ENCODE measurements around the gene TP53INP2.

Gene TP53INP2

GRCh38 chr20:34732523-34732922 lies 28.4 kb downstream of the TP53INP2 start:
- Histone ChIP-seq H3K4me3 (replicated peaks; ENCODE audit: low read depth, low read length) (no peak overlapping the region), H3K27me3 (replicated peaks; ENCODE audit: control insufficient read depth, insufficient read depth, low read length) (no peaks in the 10 kb centered on the region), H3K36me3 (ENCODE audit: control insufficient read depth, insufficient read depth, low read length) (peaks cover 1% of the 10 kb centered on the region)
- no peak for DNase-seq (ENCODE audit: extremely low read depth, insufficient read length)
- TF ChIP-seq, protein P1, sequence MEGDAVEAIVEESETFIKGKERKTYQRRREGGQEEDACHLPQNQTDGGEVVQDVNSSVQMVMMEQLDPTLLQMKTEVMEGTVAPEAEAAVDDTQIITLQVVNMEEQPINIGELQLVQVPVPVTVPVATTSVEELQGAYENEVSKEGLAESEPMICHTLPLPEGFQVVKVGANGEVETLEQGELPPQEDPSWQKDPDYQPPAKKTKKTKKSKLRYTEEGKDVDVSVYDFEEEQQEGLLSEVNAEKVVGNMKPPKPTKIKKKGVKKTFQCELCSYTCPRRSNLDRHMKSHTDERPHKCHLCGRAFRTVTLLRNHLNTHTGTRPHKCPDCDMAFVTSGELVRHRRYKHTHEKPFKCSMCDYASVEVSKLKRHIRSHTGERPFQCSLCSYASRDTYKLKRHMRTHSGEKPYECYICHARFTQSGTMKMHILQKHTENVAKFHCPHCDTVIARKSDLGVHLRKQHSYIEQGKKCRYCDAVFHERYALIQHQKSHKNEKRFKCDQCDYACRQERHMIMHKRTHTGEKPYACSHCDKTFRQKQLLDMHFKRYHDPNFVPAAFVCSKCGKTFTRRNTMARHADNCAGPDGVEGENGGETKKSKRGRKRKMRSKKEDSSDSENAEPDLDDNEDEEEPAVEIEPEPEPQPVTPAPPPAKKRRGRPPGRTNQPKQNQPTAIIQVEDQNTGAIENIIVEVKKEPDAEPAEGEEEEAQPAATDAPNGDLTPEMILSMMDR (IDR thresholded peaks at IDR 0.05; ENCODE audit: insufficient read depth, low read length, poor library complexity, severe bottlenecking) = no peak

DNA sequence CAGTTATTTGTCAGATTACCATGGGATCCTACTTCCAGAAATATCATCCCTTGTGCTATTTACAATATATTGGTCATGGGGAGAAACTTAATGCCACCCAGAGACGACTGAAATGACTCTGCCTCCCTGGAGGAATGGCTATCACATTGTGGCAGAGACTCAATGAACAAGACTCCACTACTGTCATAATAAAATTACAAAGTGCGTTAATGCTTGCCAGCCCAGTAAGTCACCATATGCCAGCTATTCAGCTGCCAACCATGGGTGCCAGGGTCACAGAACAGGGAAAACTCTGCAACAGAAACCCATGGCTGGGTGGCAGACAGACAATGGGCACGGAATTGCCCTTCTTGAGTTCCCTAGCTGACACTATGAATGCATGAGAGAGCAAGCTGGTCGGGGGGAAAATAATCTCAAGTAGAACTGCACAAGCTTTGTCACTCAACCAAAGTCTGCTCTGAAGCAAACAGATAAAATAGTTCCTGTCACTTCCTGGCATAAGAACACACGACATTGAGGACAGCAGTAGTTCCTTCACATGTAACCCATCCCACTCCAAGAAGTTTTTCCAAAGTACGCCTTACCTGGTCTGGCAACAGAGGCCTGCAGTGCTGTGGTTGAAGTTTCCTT lies 32.1 kb downstream of the TP53INP2 start:
- TF ChIP-seq, protein P1 (IDR thresholded peaks at IDR 0.05; ENCODE audit: insufficient read depth, low read length, poor library complexity, severe bottlenecking) = no peak
- no peaks in the 10 kb centered on the region for H3K27me3 ChIP-seq (replicated peaks; ENCODE audit: control insufficient read depth, insufficient read depth, low read length)
- no peak for DNase-seq (ENCODE audit: extremely low read depth, insufficient read length)
- H3K4me3 ChIP-seq (replicated peaks; ENCODE audit: low read depth, low read length) = no peak overlapping the region
- H3K36me3 ChIP-seq (ENCODE audit: control insufficient read depth, insufficient read depth, low read length) = peaks cover 1% of the 10 kb centered on the region

DNA sequence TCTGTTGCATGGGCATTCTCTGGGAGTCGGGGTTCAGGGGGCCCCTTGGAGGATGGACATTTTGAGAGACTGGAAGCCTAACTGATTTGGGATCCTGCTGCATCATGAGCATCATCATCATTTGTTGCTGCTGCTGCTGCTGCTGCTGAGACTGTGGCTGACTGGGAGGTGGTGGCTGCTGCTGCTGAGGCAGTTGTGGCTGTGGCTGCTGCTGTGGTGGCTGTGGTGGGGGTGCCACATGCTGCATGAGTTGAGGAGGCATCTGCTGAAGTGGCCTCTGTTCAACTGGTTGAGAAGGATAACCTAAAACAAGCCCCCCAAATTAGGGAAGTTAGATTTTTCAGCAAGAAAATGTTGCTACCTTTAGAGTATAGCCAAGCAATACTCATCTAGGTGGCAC lies 38.9 kb downstream of the TP53INP2 start:
- Histone ChIP-seq H3K36me3 (ENCODE audit: control insufficient read depth, insufficient read depth, low read length) (peaks cover 11% of the 10 kb centered on the region), H3K27me3 (replicated peaks; ENCODE audit: control insufficient read depth, insufficient read depth, low read length) (no peaks in the 10 kb centered on the region), H3K4me3 (replicated peaks; ENCODE audit: low read depth, low read length) (no peak overlapping the region)
- no peak for DNase-seq (ENCODE audit: extremely low read depth, insufficient read length)
- TF ChIP-seq, protein P1 (IDR thresholded peaks at IDR 0.05; ENCODE audit: insufficient read depth, low read length, poor library complexity, severe bottlenecking) = no peak

DNA sequence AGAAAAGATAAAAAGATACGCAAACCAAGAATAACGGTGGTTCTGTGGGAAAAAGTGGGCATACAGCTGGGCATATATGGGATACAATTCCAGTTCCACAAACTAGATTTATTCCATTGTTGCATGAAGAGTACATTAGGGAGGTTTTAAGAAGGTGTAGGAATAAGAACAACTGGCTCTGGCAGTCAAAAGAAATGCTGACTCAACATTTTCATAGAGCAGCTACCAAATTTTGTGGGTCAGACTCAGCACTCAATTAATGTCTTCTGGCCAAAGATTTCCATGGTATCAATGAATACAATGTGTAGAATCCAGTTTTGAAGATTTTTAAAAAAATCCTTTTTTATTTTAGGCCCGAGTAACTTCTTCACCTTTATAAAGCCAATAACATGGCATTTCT lies 40.2 kb downstream of the TP53INP2 start:
- TF ChIP-seq, protein P1 (IDR thresholded peaks at IDR 0.05; ENCODE audit: insufficient read depth, low read length, poor library complexity, severe bottlenecking) = no peak
- H3K4me3 ChIP-seq (replicated peaks; ENCODE audit: low read depth, low read length) = no peak overlapping the region
- H3K36me3 ChIP-seq (ENCODE audit: control insufficient read depth, insufficient read depth, low read length) = peaks cover 12% of the 10 kb centered on the region
- no peak for DNase-seq (ENCODE audit: extremely low read depth, insufficient read length)
- no peaks in the 10 kb centered on the region for H3K27me3 ChIP-seq (replicated peaks; ENCODE audit: control insufficient read depth, insufficient read depth, low read length)

DNA sequence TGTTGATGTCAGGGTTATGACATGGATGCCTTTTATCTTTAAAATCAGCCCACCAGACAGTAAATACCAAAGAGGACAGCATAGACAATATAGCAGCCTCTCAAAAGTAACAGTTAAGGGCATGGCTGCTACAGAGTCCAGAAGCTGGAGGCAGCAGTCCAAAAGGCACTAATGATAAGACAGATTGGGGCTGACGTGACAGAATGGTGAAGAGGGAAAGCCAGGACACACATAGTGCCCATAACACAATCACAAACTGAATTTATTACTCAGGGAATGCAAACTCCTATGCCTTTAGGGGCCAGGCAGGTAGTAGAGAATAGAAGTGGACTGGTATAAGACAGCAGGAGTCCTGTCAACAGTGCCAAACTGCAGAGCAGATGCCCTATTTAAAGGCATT lies 40.7 kb downstream of the TP53INP2 start:
- no peaks in the 10 kb centered on the region for H3K27me3 ChIP-seq (replicated peaks; ENCODE audit: control insufficient read depth, insufficient read depth, low read length)
- H3K4me3 ChIP-seq (replicated peaks; ENCODE audit: low read depth, low read length) = no peak overlapping the region
- TF ChIP-seq, protein P1 (IDR thresholded peaks at IDR 0.05; ENCODE audit: insufficient read depth, low read length, poor library complexity, severe bottlenecking) = no peak
- peaks cover 17% of the 10 kb centered on the region for H3K36me3 ChIP-seq (ENCODE audit: control insufficient read depth, insufficient read depth, low read length)
- no peak for DNase-seq (ENCODE audit: extremely low read depth, insufficient read length)

- no peaks in the 10 kb centered on the region for H3K27me3 ChIP-seq (replicated peaks; ENCODE audit: control insufficient read depth, insufficient read depth, low read length)
- no peak overlapping the region for H3K4me3 ChIP-seq (replicated peaks; ENCODE audit: low read depth, low read length)
- peaks cover 20% of the 10 kb centered on the region for H3K36me3 ChIP-seq (ENCODE audit: control insufficient read depth, insufficient read depth, low read length)
- DNase-seq (ENCODE audit: extremely low read depth, insufficient read length) = no peak
- TF ChIP-seq, protein P1 (IDR thresholded peaks at IDR 0.05; ENCODE audit: insufficient read depth, low read length, poor library complexity, severe bottlenecking) = no peak
Measured at GRCh38 chr20:34746674-34747073, 42.5 kb downstream of the TP53INP2 start.

All from GM06990 (cell line).